ENCODE data around the gene E2F6. TPM values are rescaled to one million over a fixed set of nuclear protein-coding genes. Genes with fewer than 3 reads are reported as not detected.
"Not testable (repeated sequence)": the region's sequence is repeated elsewhere in the genome, so short reads cannot be mapped to it uniquely, and the experiment has no call there.

The E2F6 gene
- total and polyA plus RNA-seq, 4 donors: 3.5 to 7.7 (median 4.8) TPM

GRCh38 chr2:11406958-11407381, 59.0 kb downstream of the E2F6 start:
- H3K27ac ChIP-seq (ENCODE audit: low read depth in 1 of 2, low read length in 2 of 2): peak overlapping the region in 1 of 2 donors; percentile 57
- no peaks in the 10 kb centered on the region for H3K27me3 ChIP-seq (ENCODE audit: control insufficient read depth in 4 of 4, insufficient read depth in 4 of 4, low read length in 3 of 4)
- DNase-seq (ENCODE audit: low spot score): no peak
- no peak overlapping the region for H3K4me3 ChIP-seq (ENCODE audit: low read depth in 1 of 3, low read length in 3 of 3)
- no peak overlapping the region for H3K9ac ChIP-seq (ENCODE audit: low read depth in 1 of 2, low read length in 2 of 2)
- no peak for TF ChIP-seq ATF3 (IDR thresholded peaks at IDR 0.05)
- H3K9me3 ChIP-seq (ENCODE audit: control insufficient read depth in 4 of 4, low read length in 3 of 4): no peaks in the 10 kb centered on the region
- 84% methylated on average over 3 of the region's 3 CpGs for WGBS
- no peaks in the 10 kb centered on the region for H3K36me3 ChIP-seq (ENCODE audit: control insufficient read depth in 4 of 4, insufficient read depth in 3 of 4, low read depth in 1 of 4, low read length in 3 of 4)
- H3K4me1 ChIP-seq (ENCODE audit: control insufficient read depth in 4 of 4, insufficient read depth in 4 of 4, low read length in 3 of 4): peaks cover 0 to 9% (median 0%) of the 10 kb centered on the region in 4 donors

DNA sequence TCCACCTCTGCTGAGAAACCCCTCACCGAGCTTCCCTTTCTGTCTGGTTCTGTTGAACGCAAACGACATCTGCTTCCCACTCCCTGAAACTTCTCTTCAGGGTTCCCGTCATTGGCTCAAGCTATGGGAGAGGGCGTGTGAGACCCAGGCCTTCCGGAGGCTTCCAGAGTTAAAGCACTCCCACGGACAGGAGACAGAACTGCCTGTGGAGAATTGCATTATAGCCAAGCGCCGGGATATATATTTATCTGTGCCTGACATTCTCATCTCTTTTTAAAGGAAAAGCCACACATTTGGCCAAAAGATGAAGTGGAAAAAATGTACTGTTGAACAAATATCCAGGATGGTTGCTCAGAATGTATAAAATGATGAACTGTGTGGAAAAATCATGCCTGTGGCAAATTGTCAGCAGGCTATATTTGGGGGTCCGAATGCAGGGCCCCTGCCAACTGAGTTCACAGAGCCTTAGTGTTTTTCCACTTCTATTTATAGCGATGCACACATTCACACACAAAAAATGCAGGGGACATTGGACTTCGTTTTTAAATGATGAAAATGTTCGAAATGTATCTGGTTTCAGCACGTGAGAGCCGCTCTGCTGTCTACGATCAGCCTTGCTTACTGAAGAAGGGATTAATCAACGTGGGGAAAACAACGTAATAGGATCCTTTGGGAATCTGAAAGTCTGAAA, 59.5 kb downstream of the E2F6 start:
- no peaks in the 10 kb centered on the region for H3K9me3 ChIP-seq (ENCODE audit: control insufficient read depth in 4 of 4, low read length in 3 of 4)
- no peak for DNase-seq (ENCODE audit: low spot score)
- no peaks in the 10 kb centered on the region for H3K36me3 ChIP-seq (ENCODE audit: control insufficient read depth in 4 of 4, insufficient read depth in 3 of 4, low read depth in 1 of 4, low read length in 3 of 4)
- H3K27ac ChIP-seq (ENCODE audit: low read depth in 1 of 2, low read length in 2 of 2): no peak overlapping the region
- H3K4me1 ChIP-seq (ENCODE audit: control insufficient read depth in 4 of 4, insufficient read depth in 4 of 4, low read length in 3 of 4): peaks cover 0 to 6% (median 0%) of the 10 kb centered on the region in 4 donors
- no peak overlapping the region for H3K4me3 ChIP-seq (ENCODE audit: low read depth in 1 of 3, low read length in 3 of 3)
- no peak overlapping the region for H3K9ac ChIP-seq (ENCODE audit: low read depth in 1 of 2, low read length in 2 of 2)
- H3K27me3 ChIP-seq (ENCODE audit: control insufficient read depth in 4 of 4, insufficient read depth in 4 of 4, low read length in 3 of 4): no peaks in the 10 kb centered on the region
- TF ChIP-seq NR2F2 (IDR thresholded peaks at IDR 0.05): peak; percentile 30
- TF ChIP-seq SP1 (IDR thresholded peaks at IDR 0.05): no peak
- TF ChIP-seq RXRA (IDR thresholded peaks at IDR 0.05): no peak
- no peak for TF ChIP-seq JUND (IDR thresholded peaks at IDR 0.05)
- TF ChIP-seq, protein P1, sequence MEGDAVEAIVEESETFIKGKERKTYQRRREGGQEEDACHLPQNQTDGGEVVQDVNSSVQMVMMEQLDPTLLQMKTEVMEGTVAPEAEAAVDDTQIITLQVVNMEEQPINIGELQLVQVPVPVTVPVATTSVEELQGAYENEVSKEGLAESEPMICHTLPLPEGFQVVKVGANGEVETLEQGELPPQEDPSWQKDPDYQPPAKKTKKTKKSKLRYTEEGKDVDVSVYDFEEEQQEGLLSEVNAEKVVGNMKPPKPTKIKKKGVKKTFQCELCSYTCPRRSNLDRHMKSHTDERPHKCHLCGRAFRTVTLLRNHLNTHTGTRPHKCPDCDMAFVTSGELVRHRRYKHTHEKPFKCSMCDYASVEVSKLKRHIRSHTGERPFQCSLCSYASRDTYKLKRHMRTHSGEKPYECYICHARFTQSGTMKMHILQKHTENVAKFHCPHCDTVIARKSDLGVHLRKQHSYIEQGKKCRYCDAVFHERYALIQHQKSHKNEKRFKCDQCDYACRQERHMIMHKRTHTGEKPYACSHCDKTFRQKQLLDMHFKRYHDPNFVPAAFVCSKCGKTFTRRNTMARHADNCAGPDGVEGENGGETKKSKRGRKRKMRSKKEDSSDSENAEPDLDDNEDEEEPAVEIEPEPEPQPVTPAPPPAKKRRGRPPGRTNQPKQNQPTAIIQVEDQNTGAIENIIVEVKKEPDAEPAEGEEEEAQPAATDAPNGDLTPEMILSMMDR (IDR thresholded peaks at IDR 0.05; ENCODE audit: low read depth, low read length, missing input control): no peak
- WGBS: 80% methylated on average over 18 of the region's 18 CpGs

DNA sequence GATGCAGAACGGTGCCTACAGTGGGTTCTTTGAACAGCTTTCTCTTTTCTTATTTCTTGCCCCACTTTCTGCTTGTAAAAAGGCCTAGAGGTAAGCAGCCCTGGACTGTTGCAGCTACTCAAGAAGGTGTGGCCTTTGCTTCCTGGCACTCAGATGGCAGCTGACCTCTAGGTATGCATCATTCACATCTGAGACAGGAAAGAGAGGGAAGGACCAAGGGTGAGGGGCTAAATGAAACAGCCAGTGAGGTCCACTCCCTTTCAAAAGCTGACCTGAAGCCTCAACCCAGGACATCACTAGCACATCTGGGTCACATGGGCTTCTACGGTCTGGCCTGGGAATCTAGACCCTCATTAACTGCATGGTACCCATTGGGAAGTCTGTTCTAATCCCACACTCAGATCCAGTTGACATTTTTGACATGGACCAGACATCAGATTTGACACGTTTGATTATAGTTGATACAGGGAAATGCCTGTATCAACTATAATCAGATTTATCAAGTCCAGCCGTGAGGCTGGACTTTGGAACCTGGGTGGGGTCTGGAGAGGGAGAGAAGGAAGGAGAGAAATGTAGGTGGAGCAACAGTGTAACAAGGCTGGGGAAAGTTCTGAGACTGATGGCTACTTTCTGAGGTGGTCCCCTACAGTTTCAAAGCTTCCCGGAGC, 60.2 kb downstream of the E2F6 start:
- TF ChIP-seq JUND (IDR thresholded peaks at IDR 0.05) (no peak), RAD21 (IDR thresholded peaks at IDR 0.05) (no peak), FOXA2 (IDR thresholded peaks at IDR 0.05) (no peak), HNF4G (IDR thresholded peaks at IDR 0.05) (peak; percentile 13), HNF4A (conservative IDR thresholded peaks at IDR 0.05) (peak in 1 of 2 donors; percentile 56), NR2F2 (IDR thresholded peaks at IDR 0.05) (no peak)
- TF ChIP-seq, protein P2, sequence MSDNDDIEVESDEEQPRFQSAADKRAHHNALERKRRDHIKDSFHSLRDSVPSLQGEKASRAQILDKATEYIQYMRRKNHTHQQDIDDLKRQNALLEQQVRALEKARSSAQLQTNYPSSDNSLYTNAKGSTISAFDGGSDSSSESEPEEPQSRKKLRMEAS (IDR thresholded peaks at IDR 0.05): no peak
- TF ChIP-seq, protein P1 (IDR thresholded peaks at IDR 0.05; ENCODE audit: low read depth, low read length, missing input control): no peak
- Histone ChIP-seq H3K9ac (ENCODE audit: low read depth in 1 of 2, low read length in 2 of 2) (no peak overlapping the region), H3K9me3 (ENCODE audit: control insufficient read depth in 4 of 4, low read length in 3 of 4) (no peaks in the 10 kb centered on the region), H3K36me3 (ENCODE audit: control insufficient read depth in 4 of 4, insufficient read depth in 3 of 4, low read depth in 1 of 4, low read length in 3 of 4) (no peaks in the 10 kb centered on the region), H3K27ac (ENCODE audit: low read depth in 1 of 2, low read length in 2 of 2) (peak overlapping the region in 1 of 2 donors; percentile 7), H3K4me1 (ENCODE audit: control insufficient read depth in 4 of 4, insufficient read depth in 4 of 4, low read length in 3 of 4) (peaks cover 0 to 4% (median 0%) of the 10 kb centered on the region in 4 donors), H3K4me3 (ENCODE audit: low read depth in 1 of 3, low read length in 3 of 3) (no peak overlapping the region), H3K27me3 (ENCODE audit: control insufficient read depth in 4 of 4, insufficient read depth in 4 of 4, low read length in 3 of 4) (no peaks in the 10 kb centered on the region)
- no peak for DNase-seq (ENCODE audit: low spot score)
- 67% methylated on average over 5 of the region's 5 CpGs for WGBS

DNA sequence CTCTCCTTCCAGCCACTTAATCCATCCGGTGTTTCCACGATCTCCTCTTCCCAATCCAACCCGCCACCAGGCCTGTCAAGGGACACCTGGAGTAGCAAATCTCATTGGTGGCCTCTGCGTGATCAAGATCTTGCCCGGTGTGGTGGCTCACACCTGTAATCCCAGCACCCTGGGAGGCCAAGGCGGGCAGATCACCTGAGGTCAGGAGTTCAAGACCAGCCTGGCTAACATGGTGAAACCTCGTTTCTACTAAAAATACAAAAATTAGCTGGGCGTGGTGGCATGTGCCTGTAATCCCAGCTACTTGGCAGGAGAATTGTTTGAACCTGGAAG, 60.9 kb downstream of the E2F6 start:
- H3K27ac ChIP-seq (ENCODE audit: low read depth in 1 of 2, low read length in 2 of 2): not testable (repeated sequence)

More for the DNA sequence above, 60.9 kb downstream of the E2F6 start:
- H3K4me3 ChIP-seq (ENCODE audit: low read depth in 1 of 3, low read length in 3 of 3); H3K9ac ChIP-seq (ENCODE audit: low read depth in 1 of 2, low read length in 2 of 2); DNase-seq (ENCODE audit: low spot score); H3K4me1 ChIP-seq (ENCODE audit: control insufficient read depth in 4 of 4, insufficient read depth in 4 of 4, low read length in 3 of 4); H3K27me3 ChIP-seq (ENCODE audit: control insufficient read depth in 4 of 4, insufficient read depth in 4 of 4, low read length in 3 of 4); H3K9me3 ChIP-seq (ENCODE audit: control insufficient read depth in 4 of 4, low read length in 3 of 4); H3K36me3 ChIP-seq (ENCODE audit: control insufficient read depth in 4 of 4, insufficient read depth in 3 of 4, low read depth in 1 of 4, low read length in 3 of 4): not testable (repeated sequence)
- WGBS: 87% methylated on average over 8 of the region's 8 CpGs
